HepG2 (cell line): ENCODE data around the gene MMP17. TPM values are rescaled to one million over a fixed set of nuclear protein-coding genes. Genes with fewer than 3 reads are reported as not detected.

Source experiments
- ATAC-seq: fragments of 200-7000 bp; cut with Tn5 transposase; 3 replicates; pipeline ENCODE4 v1.9.1; 2020; ENCODE audit warnings: mild to moderate bottlenecking, moderate library complexity
- BruUV-seq: library from RNA; stranded (reverse); fragments of 400-500 nt; replicated peaks from 2 replicates; lab custom pipeline; 2021; lab: Mats Ljungman, UMichigan
- CTCF ChIA-PET: fragments of 300-600 bp; formaldehyde crosslinking; extraction: SDS; loops from one replicate; lab custom pipeline; 2021; ENCODE audit warnings: low total read pairs, inconsistent platforms, low intra/inter-chr PET ratio; lab: Yijun Ruan, JAX
- POLR2A ChIA-PET: fragments of 350-600 bp; sonication (Branson Sonifier 250); formaldehyde crosslinking; loops from one replicate; lab custom pipeline; 2020; ENCODE audit warnings: antibody characterized with exemption, inconsistent platforms; lab: Yijun Ruan, JAX
- DNase-seq: peaks from one replicate; pipeline ENCODE4 v3.0.0-alpha.2; 2015; ENCODE audit warnings: low spot score
- FAIRE-seq: peaks from 3 replicates; lab custom pipeline; 2011; peaks lifted over from hg19 to GRCh38; lab: Jason Lieb, UNC
- H2AFZ ChIP-seq: one replicate; pipeline ENCODE4 v1.6.1; 2011; ENCODE audit warnings: low read length, inconsistent platforms
- H3K27ac ChIP-seq: fragments of 300-600 bp; 3 replicates; pipeline ENCODE4 v1.8.0; 2011; ENCODE audit warnings: mixed run types, mild to moderate bottlenecking, mixed read lengths, low read length, inconsistent platforms; ENCODE audit not compliant: insufficient read depth; ENCODE audit errors: extremely low read length
- H3K27me3 ChIP-seq, 2 experiments: fragments of 200-600 bp in 1 of 2; 2 replicates in 1 of 2; 3 replicates in 1 of 2; pipeline versions ENCODE4 v1.6.0 to v1.8.0; 2011; ENCODE audit warnings: low read length in 2 of 2, mild to moderate bottlenecking in 2 of 2, moderate library complexity in 2 of 2, inconsistent platforms in 1 of 2; ENCODE audit not compliant: insufficient read depth in 2 of 2, control insufficient read depth in 1 of 2
- H3K36me3 ChIP-seq, 2 experiments: fragments of 200-600 bp in 1 of 2; replicated peaks in 1 of 2; 2 replicates in 1 of 2; 3 replicates in 1 of 2; pipeline versions ENCODE4 v1.5.1 to v1.8.0; 2011; ENCODE audit warnings: low read length in 2 of 2, inconsistent platforms in 1 of 2; ENCODE audit not compliant: insufficient read depth in 2 of 2, control insufficient read depth in 1 of 2
- H3K4me1 ChIP-seq: 2 replicates; pipeline ENCODE4 v1.5.1; 2012; ENCODE audit warnings: low read length, inconsistent platforms; ENCODE audit not compliant: insufficient read depth
- H3K4me2 ChIP-seq: 2 replicates; pipeline ENCODE4 v1.6.0; 2011; ENCODE audit warnings: low read depth, low read length, inconsistent platforms
- H3K4me3 ChIP-seq, 3 experiments: fragments of 200-600 bp in 1 of 3; sonication (generic), shearing (Covaris generic) in 1 of 3; replicated peaks in 1 of 3; 2 replicates each; pipeline ENCODE4 v1.5.1; 2011 to 2016; ENCODE audit warnings: low read length in 3 of 3, inconsistent platforms in 2 of 3, low read depth in 2 of 3, mild to moderate bottlenecking in 2 of 3, control low read depth in 1 of 3, mixed read lengths in 1 of 3; ENCODE audit not compliant: insufficient read depth in 1 of 3
- H3K79me2 ChIP-seq: one replicate; pipeline ENCODE4 v1.6.1; 2011; ENCODE audit warnings: low read length, inconsistent platforms; ENCODE audit not compliant: insufficient read depth
- H3K9ac ChIP-seq: 2 replicates; pipeline ENCODE4 v1.6.0; 2011; ENCODE audit warnings: mild to moderate bottlenecking, low read depth, low read length, inconsistent platforms; ENCODE audit not compliant: insufficient read depth
- H3K9me3 ChIP-seq: 2 replicates; pipeline ENCODE4 v1.5.1; 2012; ENCODE audit warnings: mild to moderate bottlenecking, low read length
- H4K20me1 ChIP-seq: 2 replicates; pipeline ENCODE4 v1.6.0; 2011; ENCODE audit warnings: inconsistent platforms, mild to moderate bottlenecking, low read length, moderate library complexity; ENCODE audit not compliant: insufficient read depth
- AKAP8 ChIP-seq: sonication (generic); formaldehyde crosslinking; IDR thresholded peaks from 2 replicates; pipeline ENCODE4 v1.5.1; 2020; ENCODE audit warnings: mild to moderate bottlenecking, missing genetic modification reagents
- ARHGAP35 ChIP-seq: sonication (generic); formaldehyde crosslinking; IDR thresholded peaks from 2 replicates; pipeline ENCODE4 v1.9.0; 2022; ENCODE audit warnings: mild to moderate bottlenecking, inconsistent platforms, moderate library complexity, missing genetic modification reagents, borderline replicate concordance
- NCOA2 ChIP-seq: sonication (generic); formaldehyde crosslinking; IDR thresholded peaks from 2 replicates; pipeline ENCODE4 v1.8.0; 2022; ENCODE audit warnings: inconsistent platforms
- NFATC3 ChIP-seq: sonication (generic); formaldehyde crosslinking; IDR thresholded peaks from 2 replicates; pipeline ENCODE4 v1.5.1; 2020; ENCODE audit warnings: mild to moderate bottlenecking, missing genetic modification reagents
- RAD51 ChIP-seq: fragments of 450-650 bp; IDR thresholded peaks from 2 replicates; pipeline ENCODE4 v1.6.1; 2016; ENCODE audit warnings: borderline replicate concordance
- SPEN ChIP-seq: sonication (generic); formaldehyde crosslinking; IDR thresholded peaks from 2 replicates; pipeline ENCODE4 v1.5.1; 2020; ENCODE audit warnings: low read depth, mild to moderate bottlenecking, missing genetic modification reagents
- ZBTB3 ChIP-seq: sonication (generic); formaldehyde crosslinking; IDR thresholded peaks from 2 replicates; pipeline ENCODE4 v1.4.0; 2020; ENCODE audit warnings: low read depth, mild to moderate bottlenecking, moderate library complexity, missing genetic modification reagents, borderline replicate concordance
- ZBTB49 ChIP-seq: sonication (generic); formaldehyde crosslinking; IDR thresholded peaks from 2 replicates; pipeline ENCODE4 v1.4.0; 2020; ENCODE audit warnings: missing genetic modification reagents, borderline replicate concordance
- ZFP62 ChIP-seq: sonication (generic); formaldehyde crosslinking; IDR thresholded peaks from 2 replicates; pipeline ENCODE4 v1.4.0; 2020; ENCODE audit warnings: missing genetic modification reagents
- ZNF780A ChIP-seq: sonication (generic); formaldehyde crosslinking; IDR thresholded peaks from 2 replicates; pipeline ENCODE4 v1.8.0; 2022; ENCODE audit warnings: mild to moderate bottlenecking, missing genetic modification reagents, moderate library complexity
- WGBS: methylation state at CpG from one replicate; pipeline ENCODE4 v1.1.6; 2017; ENCODE audit warnings: low lambda C conversion rate; 5-methylcytosine and 5-hydroxymethylcytosine counted together
- in situ Hi-C: cut with HindIII; loops from 2 replicates; pipeline ENCODE4 v1.10.0; 2017; ENCODE audit warnings: low pct_unique_long_range_greater_than_20kb; ENCODE audit not compliant: extremely low pct_ligation_motif_present
- intact Hi-C: fragments of 100-400 bp; cut with micrococcal nuclease; formaldehyde crosslinking; loops from one replicate; pipeline ENCODE4 v1.10.0; 2022; ENCODE audit not compliant: unreplicated experiment
- polyA plus RNA-seq, 8 experiments: library from polyadenylated mRNA; depleted of rRNA in 3 of 8; stranded (reverse) in 7 of 8; unstranded in 1 of 8; fragments of >200 nt; fragmentation: Illumina TruSeq in 4 of 8; extraction: Trizol in 4 of 8; gene quantifications; 2 replicates each; pipeline versions ENCODE4 v1.2.1 to v1.2.3, GENCODE V29; 2011 to 2016; ENCODE audit warnings: low read depth in 4 of 8, missing spikeins in 1 of 8, mixed read lengths in 1 of 8; ENCODE audit not compliant: insufficient read depth in 1 of 8
- total RNA-seq, 5 experiments: library from RNA; depleted of rRNA; stranded (reverse); fragments of >200 nt; fragmentation: Illumina TruSeq; extraction: Trizol; gene quantifications; 2 replicates each; pipeline ENCODE4 v1.2.3, GENCODE V29; 2016; ENCODE audit warnings: low read depth in 1 of 5

Gene MMP17
- total and polyA plus RNA-seq, 2 of the 13 experiments (the other 11 are each of a cell fraction or from before 2014, with no cell fraction given): 0.55 to 0.80 TPM

- Histone ChIP-seq H3K9ac (no peak overlapping the region), H3K27me3 (no peaks in the 10 kb centered on the region), H3K79me2 (no peaks in the 10 kb centered on the region), H3K4me1 (no peaks in the 10 kb centered on the region), H3K27ac (no peak overlapping the region), H4K20me1 (no peaks in the 10 kb centered on the region), H3K4me3 (no peak overlapping the region), H2AFZ (no peak overlapping the region), H3K36me3 (peaks cover 2% of the 10 kb centered on the region in 2 experiments; a peak in 2 of 5 replicates), H3K4me2 (no peak overlapping the region), H3K9me3 (no peaks in the 10 kb centered on the region)
- intact Hi-C loops: no loop called here
- no peak for DNase-seq
- no peak for TF ChIP-seq AKAP8 (CRISPR knock-in tag)
- TF ChIP-seq ZNF780A (CRISPR knock-in tag): no peak
- no peak for TF ChIP-seq ZBTB49 (CRISPR knock-in tag)
- no peak for TF ChIP-seq RAD51
- no peak for TF ChIP-seq ZFP62 (CRISPR knock-in tag)
- no peak for TF ChIP-seq ARHGAP35 (CRISPR knock-in tag)
- no peak for ATAC-seq
- WGBS: 51% methylated on average over 5 of the region's 5 CpGs
- no peak for FAIRE-seq
- POLR2A ChIA-PET: no interaction called here
- BruUV-seq: no TSS peak
- CTCF ChIA-PET: no interaction called here
- in situ Hi-C loops: no loop called here
These were observed 22.8 kb upstream of the MMP17 start for GRCh38 chr12:131805421-131805820.

GRCh38 chr12:131806674-131807073, 21.5 kb upstream of the MMP17 start:
- Histone ChIP-seq H3K27me3 (no peaks in the 10 kb centered on the region; a peak in 1 of 5 replicates), H3K27ac (no peak overlapping the region), H3K4me3 (no peak overlapping the region), H3K4me2 (no peak overlapping the region), H3K79me2 (no peaks in the 10 kb centered on the region), H4K20me1 (no peaks in the 10 kb centered on the region), H3K36me3 (peaks cover 2% of the 10 kb centered on the region in 2 experiments; a peak in 2 of 5 replicates), H3K4me1 (no peaks in the 10 kb centered on the region), H3K9me3 (no peaks in the 10 kb centered on the region), H2AFZ (no peak overlapping the region), H3K9ac (no peak overlapping the region)
- ChIA-PET CTCF (no interaction called here), POLR2A (no interaction called here)
- DNase-seq (no peak), ATAC-seq (no peak), FAIRE-seq (no peak)
- WGBS: 72% methylated on average over 7 of the region's 7 CpGs
- in situ Hi-C loops: no loop called here
- no peak for TF ChIP-seq ZBTB3 (CRISPR knock-in tag)
- TF ChIP-seq NFATC3 (CRISPR knock-in tag): no peak
- no peak for TF ChIP-seq SPEN
- TF ChIP-seq NCOA2 (CRISPR knock-in tag): no peak
- intact Hi-C loops: no loop called here
- BruUV-seq: no TSS peak
